Stimulated activated CD8-positive, alpha-beta memory T cell treated with anti-CD3 and anti-CD28 coated beads, Interleukin-15, amount 100 ng/mL, for 48 hours (primary cell): ENCODE results near the gene CD151.

Experiments
- DNase-seq, 2 donors: peaks; one replicate each; pipeline ENCODE4 v3.0.0-alpha.2; 2020; ENCODE audit warnings: low read depth in 2 of 2

Gene CD151

GRCh38 chr11:871472-871871, 38.7 kb downstream of the CD151 start:
- DNase-seq = no peak

DNA sequence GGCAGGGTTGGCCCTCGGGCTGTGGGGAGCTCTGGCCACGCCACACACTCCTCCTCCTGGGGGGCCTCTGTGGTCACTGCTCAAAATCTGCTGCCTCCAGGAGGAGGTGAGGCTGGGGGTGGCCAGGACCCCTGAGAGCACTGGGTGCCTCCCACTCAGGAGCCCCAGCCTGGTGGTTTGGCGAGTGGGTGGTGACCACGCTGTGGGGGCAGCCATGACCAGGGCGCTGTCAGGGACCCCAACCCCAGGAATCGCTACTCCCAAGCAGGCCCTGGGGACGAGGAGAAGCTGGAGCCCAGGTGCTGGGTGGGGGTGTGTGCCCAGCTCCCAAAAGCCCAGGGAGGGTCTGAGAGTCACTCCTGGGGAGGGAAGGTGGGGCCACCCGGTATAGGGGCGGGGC, 40.0 kb downstream of the CD151 start:
- DNase-seq = no peak

GRCh38 chr11:873706-874105, 41.0 kb downstream of the CD151 start:
- no peak for DNase-seq

GRCh38 chr11:875203-875602, 42.5 kb downstream of the CD151 start:
- no peak for DNase-seq

- DNase-seq = no peak
Measured at GRCh38 chr11:875769-876301, 43.1 kb downstream of the CD151 start.

DNA sequence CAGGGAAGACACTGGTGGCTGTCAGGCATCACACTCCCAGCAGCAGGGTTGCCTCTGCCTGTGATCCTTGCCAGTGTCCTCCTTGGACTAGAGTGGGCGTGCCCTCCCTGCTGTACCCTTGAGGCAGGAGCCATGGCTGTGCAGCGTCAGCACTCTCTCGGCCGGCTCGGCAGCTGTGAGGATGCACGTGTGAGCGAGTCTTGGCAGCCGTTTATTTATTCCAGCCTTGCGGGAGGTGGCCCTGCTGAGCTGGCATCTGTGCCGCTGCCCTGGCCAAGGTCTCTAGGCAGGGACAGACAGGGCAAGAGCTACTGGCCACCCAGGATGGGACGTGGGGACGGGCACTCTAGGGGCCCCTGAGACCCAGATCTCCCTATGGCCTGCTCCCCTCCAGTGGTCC, 43.8 kb downstream of the CD151 start:
- no peak for DNase-seq

DNA sequence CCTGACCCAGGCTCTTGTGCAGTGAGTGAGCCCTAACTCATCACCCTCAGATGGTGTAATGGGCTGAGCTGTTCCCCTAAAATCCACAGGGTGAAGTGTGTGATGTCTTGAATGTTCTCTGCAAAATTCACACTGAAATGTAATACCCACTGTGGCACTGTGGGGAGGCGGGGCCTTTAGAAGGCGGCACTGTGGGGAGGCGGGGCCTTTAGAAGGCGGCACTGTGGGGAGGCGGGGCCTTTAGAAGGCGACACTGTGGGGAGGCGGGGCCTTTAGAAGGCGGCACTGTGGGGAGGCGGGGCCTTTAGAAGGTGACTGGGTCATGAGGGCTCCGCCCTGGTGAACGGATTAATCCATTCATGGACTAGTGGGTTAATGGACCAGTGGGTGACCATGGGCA, 44.8 kb downstream of the CD151 start:
- peak; percentile 9 to 15 for DNase-seq

DNA sequence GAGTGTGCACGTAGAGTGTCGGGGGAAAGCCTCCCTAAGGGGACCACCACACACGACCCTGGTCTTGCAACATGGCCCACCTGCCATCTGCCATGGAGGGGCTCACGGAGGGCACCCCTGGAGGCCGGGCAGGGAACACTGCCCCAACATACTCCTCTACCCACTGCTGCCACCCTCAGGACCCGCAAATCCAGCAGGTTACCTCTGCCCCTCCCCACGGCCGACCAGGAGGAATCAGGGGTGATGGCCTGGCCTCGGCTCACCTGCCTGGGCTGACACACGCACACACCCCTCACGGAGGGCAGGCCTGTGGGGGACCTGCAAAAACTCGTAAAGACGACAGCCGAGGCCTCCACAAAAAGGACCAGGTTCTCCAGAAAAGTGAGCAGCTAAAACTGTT, 47.7 kb downstream of the CD151 start:
- DNase-seq = no peak

DNA sequence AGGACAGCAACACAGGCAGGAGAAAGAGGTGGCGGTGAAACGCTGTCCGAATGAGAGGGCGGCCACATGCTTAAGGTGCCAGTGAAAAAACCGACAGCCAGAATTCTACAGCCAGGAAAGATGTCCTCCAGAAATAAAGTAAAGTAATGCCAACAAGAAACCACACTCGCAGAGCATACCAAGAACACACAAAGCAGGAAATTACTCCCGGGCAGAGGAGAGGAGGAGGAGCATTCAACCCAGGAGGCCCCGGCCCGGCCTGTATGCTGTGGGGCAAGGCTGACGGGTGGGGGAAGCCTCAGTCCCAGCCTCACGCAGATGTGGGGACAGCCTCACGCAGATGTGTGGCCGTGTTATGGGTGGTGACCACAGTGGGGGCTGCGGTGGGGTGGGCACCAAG, 49.8 kb downstream of the CD151 start:
- DNase-seq = no peak

GRCh38 chr11:883527-883926, 50.8 kb downstream of the CD151 start:
- DNase-seq = no peak

DNA sequence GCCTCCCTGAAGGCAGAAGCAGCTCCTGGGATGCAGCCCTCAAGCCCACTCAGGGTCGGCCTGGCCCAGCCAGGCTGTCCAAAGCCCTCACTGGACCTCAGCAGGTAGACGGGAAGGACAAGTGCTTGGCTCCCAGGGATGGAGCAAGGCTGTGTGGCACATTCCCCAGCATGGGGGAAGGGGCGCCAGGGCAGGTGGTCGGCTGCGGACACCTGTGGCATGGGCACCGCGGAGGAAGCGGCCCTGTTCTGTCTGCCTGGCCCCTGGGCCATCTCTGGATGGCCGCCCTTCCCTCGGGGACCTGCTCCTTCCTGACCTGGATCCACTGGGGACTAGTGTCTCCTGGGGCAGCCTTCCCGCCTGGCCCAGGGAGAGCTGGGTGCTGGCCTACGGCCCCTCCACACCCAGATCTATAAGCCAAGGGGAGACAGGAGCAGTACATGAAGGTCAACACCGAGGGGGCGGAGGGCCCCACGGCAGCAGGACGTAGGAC, 51.9 kb downstream of the CD151 start:
- DNase-seq = no peak

GRCh38 chr11:886568-886967, 53.8 kb downstream of the CD151 start:
- DNase-seq = no peak

DNA sequence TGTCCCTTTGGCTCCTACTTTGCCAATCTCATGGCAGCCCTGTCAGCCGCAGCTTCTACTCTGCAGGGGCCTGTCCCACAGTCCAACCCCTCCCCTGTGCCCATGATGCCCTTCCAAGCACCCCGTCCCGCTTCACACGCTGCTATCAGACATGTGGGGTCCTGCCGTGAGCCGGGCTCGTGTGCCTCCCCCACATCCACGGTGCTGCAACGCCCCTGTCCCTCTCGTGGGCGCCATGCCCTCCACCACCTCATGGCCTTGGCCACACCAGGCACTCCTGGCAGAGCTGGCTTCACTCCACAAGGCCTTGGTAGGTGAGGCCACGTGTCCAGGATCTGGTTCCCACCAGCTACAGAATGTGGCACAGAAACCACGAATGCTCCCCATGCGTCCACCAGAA, 54.8 kb downstream of the CD151 start:
- DNase-seq = no peak
